GM18507 (cell line): ENCODE data around the gene GATAD2A.

Source experiments
- DNase-seq: peaks from one replicate; pipeline ENCODE4 v3.0.0; 2011; ENCODE audit warnings: low read depth; ENCODE audit not compliant: insufficient read length; ENCODE audit errors: extremely low spot score
- FAIRE-seq: peaks from 2 replicates; lab custom pipeline; 2011; peaks lifted over from hg19 to GRCh38; lab: Jason Lieb, UNC

Gene GATAD2A

GRCh38 chr19:19549804-19550464 lies 144.5 kb downstream of the GATAD2A start:
- FAIRE-seq = no peak

GRCh38 chr19:19550485-19550929 lies 145.0 kb downstream of the GATAD2A start:
- FAIRE-seq = no peak
- DNase-seq = no peak

More at GRCh38 chr19:19549804-19550464, 144.5 kb downstream of the GATAD2A start:
- DNase-seq = no peak

- DNase-seq = no peak
- FAIRE-seq = no peak
Observed at GRCh38 chr19:19550972-19551852, 145.7 kb downstream of the GATAD2A start.

- DNase-seq (no peak), FAIRE-seq (no peak)
Observed at GRCh38 chr19:19551853-19552192, 146.3 kb downstream of the GATAD2A start.

GRCh38 chr19:19552798-19553197 lies 147.3 kb downstream of the GATAD2A start:
- DNase-seq (no peak), FAIRE-seq (no peak)

- no peak for FAIRE-seq
Observed at GRCh38 chr19:19553670-19554069, 148.2 kb downstream of the GATAD2A start.

GRCh38 chr19:19554074-19555023 lies 148.9 kb downstream of the GATAD2A start:
- no peak for DNase-seq
- FAIRE-seq = no peak

More at GRCh38 chr19:19553670-19554069, 148.2 kb downstream of the GATAD2A start:
- no peak for DNase-seq

- FAIRE-seq (no peak), DNase-seq (no peak)
Observed at GRCh38 chr19:19558055-19558454, 152.6 kb downstream of the GATAD2A start.
